Keratinocyte (primary cell): ENCODE results near the gene SYMPK. TPM values are rescaled to one million over a fixed set of nuclear protein-coding genes. Genes with fewer than 3 reads are reported as not detected.

ENCODE experiments used
- DNase-seq: peaks from one replicate; pipeline ENCODE4 v3.0.0-alpha.2; 2011; ENCODE audit warnings: low read depth, missing footprints, low spot score
- FAIRE-seq: peaks from 2 replicates; lab custom pipeline; 2011; peaks lifted over from hg19 to GRCh38; lab: Jason Lieb, UNC
- H2AFZ ChIP-seq: 2 replicates; pipeline ENCODE4 v1.6.0; 2012; ENCODE audit warnings: low read length, control low read depth, inconsistent platforms; ENCODE audit not compliant: control insufficient read depth
- H3K27ac ChIP-seq: 2 replicates; pipeline ENCODE4 v1.5.1; 2011; ENCODE audit warnings: low read length; ENCODE audit not compliant: control insufficient read depth, insufficient read depth
- H3K27me3 ChIP-seq: 3 replicates; pipeline ENCODE4 v1.6.0; 2011; ENCODE audit warnings: low read length; ENCODE audit not compliant: control insufficient read depth, insufficient read depth; ENCODE audit errors: extremely low read depth
- H3K36me3 ChIP-seq, 2 experiments: 2 replicates in 1 of 2; 3 replicates in 1 of 2; pipeline ENCODE4 v1.5.1; 2011; ENCODE audit warnings: low read length in 2 of 2, mild to moderate bottlenecking in 1 of 2; ENCODE audit not compliant: control insufficient read depth in 2 of 2, insufficient read depth in 2 of 2; ENCODE audit errors: extremely low read depth in 1 of 2
- H3K4me1 ChIP-seq: 3 replicates; pipeline ENCODE4 v1.5.1; 2011; ENCODE audit warnings: low read length; ENCODE audit not compliant: control insufficient read depth, insufficient read depth; ENCODE audit errors: extremely low read depth
- H3K4me2 ChIP-seq: 3 replicates; pipeline ENCODE4 v1.6.0; 2011; ENCODE audit warnings: low read depth, low read length; ENCODE audit not compliant: control insufficient read depth, insufficient read depth; ENCODE audit errors: extremely low read depth
- H3K4me3 ChIP-seq, 3 experiments: fragments of 200-600 bp in 1 of 3; sonication (generic) in 1 of 3; 2 replicates in 2 of 3; 3 replicates in 1 of 3; pipeline ENCODE4 v1.5.1; 2011 to 2016; ENCODE audit warnings: low read length in 3 of 3, mild to moderate bottlenecking in 3 of 3, control low read depth in 2 of 3, inconsistent platforms in 1 of 3, low read depth in 1 of 3, mixed read lengths in 1 of 3, mixed run types in 1 of 3, moderate library complexity in 1 of 3; ENCODE audit not compliant: control insufficient read depth in 2 of 3, insufficient read depth in 2 of 3; ENCODE audit errors: extremely low read depth in 1 of 3
- H3K79me2 ChIP-seq: 2 replicates; pipeline ENCODE4 v1.6.0; 2012; ENCODE audit warnings: low read length; ENCODE audit not compliant: control insufficient read depth, insufficient read depth
- H3K9ac ChIP-seq: 3 replicates; pipeline ENCODE4 v1.6.0; 2011; ENCODE audit warnings: low read length; ENCODE audit not compliant: control insufficient read depth, insufficient read depth; ENCODE audit errors: extremely low read depth
- H3K9me1 ChIP-seq: 3 replicates; pipeline ENCODE4 v1.6.0; 2011; ENCODE audit warnings: low read length; ENCODE audit not compliant: control insufficient read depth, insufficient read depth; ENCODE audit errors: extremely low read depth
- H3K9me3 ChIP-seq: 2 replicates; pipeline ENCODE4 v1.5.1; 2012; ENCODE audit warnings: low read depth, low read length; ENCODE audit not compliant: control insufficient read depth
- H4K20me1 ChIP-seq: 3 replicates; pipeline ENCODE4 v1.6.0; 2011; ENCODE audit warnings: low read length; ENCODE audit not compliant: control insufficient read depth, insufficient read depth; ENCODE audit errors: extremely low read depth
- CTCF ChIP-seq, 3 experiments: IDR thresholded peaks in 1 of 3; conservative IDR thresholded peaks in 1 of 3; optimal IDR thresholded peaks in 1 of 3; 2 replicates in 2 of 3; 3 replicates in 1 of 3; pipeline versions ENCODE3 to v1.5.1; 2011; ENCODE audit warnings: low read length in 3 of 3, mild to moderate bottlenecking in 3 of 3, moderate library complexity in 2 of 3, control low read depth in 1 of 3, inconsistent platforms in 1 of 3; ENCODE audit not compliant: insufficient read depth in 2 of 3; ENCODE audit errors: extremely low read depth in 1 of 3
- EZH2 ChIP-seq: IDR thresholded peaks from one replicate; pipeline ENCODE4 v1.6.1; 2012; ENCODE audit warnings: inconsistent platforms, mild to moderate bottlenecking, low read length, moderate library complexity
- dilution Hi-C: fragments of 300-500 bp; cut with MboI; formaldehyde crosslinking; loops from one replicate; pipeline ENCODE4 v1.7.0; 2020; ENCODE audit warnings: low sequenced_read_pairs; ENCODE audit not compliant: extremely low pct_ligation_motif_present
- polyA plus RNA-seq, 5 experiments: library from polyadenylated mRNA; depleted of rRNA in 3 of 5; stranded (reverse) in 3 of 5; stranded (forward) in 1 of 5; unstranded in 1 of 5; fragments of >200 nt; gene quantifications; 1 replicate in 1 of 5; 2 replicates in 3 of 5; 3 replicates in 1 of 5; pipeline versions ENCODE4 v1.2.1 to v1.2.3, GENCODE V29; 2011 to 2012; ENCODE audit warnings: missing spikeins in 2 of 5, low read depth in 1 of 5, low replicate concordance in 1 of 5

The SYMPK gene
- polyA plus RNA-seq, 1 donor (not counting 4 experiments of a cell fraction or from before 2014, with no cell fraction given) = 56.0 TPM

GRCh38 chr19:45825917-45826893 is 36.7 kb downstream of the SYMPK start:
- FAIRE-seq (no peak), DNase-seq (no peak)
- Histone ChIP-seq H3K36me3 (peaks cover 40 to 55% of the 10 kb centered on the region in 2 experiments), H3K9me1 (peaks cover 3% of the 10 kb centered on the region), H3K4me3 (no peak overlapping the region), H3K4me1 (peaks cover 11% of the 10 kb centered on the region), H3K79me2 (no peaks in the 10 kb centered on the region), H3K27ac (no peak overlapping the region), H3K9me3 (no peaks in the 10 kb centered on the region), H2AFZ (no peak overlapping the region), H3K9ac (no peak overlapping the region), H4K20me1 (no peaks in the 10 kb centered on the region), H3K4me2 (no peak overlapping the region), H3K27me3 (no peaks in the 10 kb centered on the region)
- dilution Hi-C loops = no loop called here
- TF ChIP-seq EZH2 (no peak), CTCF (optimal IDR thresholded peaks at IDR 0.05 in 1 of 3, IDR thresholded peaks at IDR 0.05 in 1 of 3, conservative IDR thresholded peaks at IDR 0.05 in 1 of 3; ENCODE audit: extremely low read depth in 1 of 3, insufficient read depth in 2 of 3, low read length in 3 of 3) (no peak)

GRCh38 chr19:45825263-45825605 is 37.7 kb downstream of the SYMPK start:
- H2AFZ ChIP-seq = no peak overlapping the region
- DNase-seq = no peak
- H3K4me1 ChIP-seq = peaks cover 11% of the 10 kb centered on the region
- no peak overlapping the region for H3K9ac ChIP-seq
- no peak overlapping the region for H3K4me3 ChIP-seq
- H4K20me1 ChIP-seq = no peaks in the 10 kb centered on the region
- dilution Hi-C loops = no loop called here
- FAIRE-seq = no peak
- no peak for TF ChIP-seq CTCF (optimal IDR thresholded peaks at IDR 0.05 in 1 of 3, IDR thresholded peaks at IDR 0.05 in 1 of 3, conservative IDR thresholded peaks at IDR 0.05 in 1 of 3; ENCODE audit: extremely low read depth in 1 of 3, insufficient read depth in 2 of 3, low read length in 3 of 3)
- no peak for TF ChIP-seq EZH2
- H3K4me2 ChIP-seq = no peak overlapping the region
- H3K36me3 ChIP-seq = peaks cover 40 to 49% of the 10 kb centered on the region in 2 experiments
- no peaks in the 10 kb centered on the region for H3K27me3 ChIP-seq
- no peak overlapping the region for H3K27ac ChIP-seq
- H3K9me3 ChIP-seq = no peaks in the 10 kb centered on the region
- H3K79me2 ChIP-seq = no peaks in the 10 kb centered on the region
- H3K9me1 ChIP-seq = peaks cover 3% of the 10 kb centered on the region
